Tibial nerve (tissue), 4 donors: ENCODE data around the gene HAO2. TPM values are rescaled to one million over a fixed set of nuclear protein-coding genes. Genes with fewer than 3 reads are reported as not detected.
"Not testable (repeated sequence)": the region's sequence is repeated elsewhere in the genome, so short reads cannot be mapped to it uniquely, and the experiment has no call there.

Source experiments
- DNase-seq, 2 donors: peaks; one replicate each; pipeline ENCODE4 v3.0.0-alpha.2; 2019; ENCODE audit warnings: low spot score in 2 of 2
- H3K27ac ChIP-seq, 4 donors: fragments of 200-600 bp; sonication (generic) in 3 of 4; one replicate each; pipeline ENCODE4 v1.5.1; 2017 to 2019; ENCODE audit warnings: mild to moderate bottlenecking in 1 of 4
- H3K27me3 ChIP-seq, 2 donors: fragments of 200-600 bp; sonication (generic) in 1 of 2; one replicate each; pipeline versions ENCODE4 v1.5.1 to v1.6.0; 2017 to 2019
- H3K36me3 ChIP-seq, 3 donors: fragments of 200-600 bp; sonication (generic); one replicate each; pipeline ENCODE4 v1.5.1; 2018 to 2019
- H3K4me1 ChIP-seq, 4 donors: fragments of 200-600 bp; sonication (generic) in 3 of 4; one replicate each; pipeline ENCODE4 v1.5.1; 2017 to 2019
- H3K4me3 ChIP-seq, 4 donors: fragments of 200-600 bp; sonication (generic) in 3 of 4; one replicate each; pipeline ENCODE4 v1.5.1; 2017 to 2019; ENCODE audit warnings: mild to moderate bottlenecking in 1 of 4, moderate library complexity in 1 of 4
- H3K9me3 ChIP-seq, 4 donors: fragments of 200-600 bp; sonication (generic) in 3 of 4; one replicate each; pipeline ENCODE4 v1.5.1; 2017 to 2019
- EP300 ChIP-seq, 2 donors: sonication (generic); formaldehyde crosslinking; IDR thresholded peaks; one replicate each; pipeline ENCODE4 v1.6.1; 2017; ENCODE audit warnings: antibody characterized with exemption in 2 of 2, mild to moderate bottlenecking in 1 of 2
- POLR2A ChIP-seq, 2 donors: fragments of 450-650 bp; IDR thresholded peaks; one replicate each; pipeline ENCODE4 v1.6.1; 2017; ENCODE audit warnings: antibody characterized with exemption in 2 of 2, mild to moderate bottlenecking in 2 of 2, moderate library complexity in 2 of 2
- WGBS, 2 donors: methylation state at CpG; one replicate each; pipeline ENCODE4 v1.1.5; 2018; 5-methylcytosine and 5-hydroxymethylcytosine counted together
- total RNA-seq, 4 donors: library from RNA; depleted of rRNA; stranded (reverse); fragments of >200 nt; gene quantifications; one replicate each; pipeline ENCODE4 v1.1.0, GENCODE V29; 2016
- TF ChIP-seq, protein P1 (sequence below), 5 experiments: fragments of 200-600 bp in 3 of 5; fragments of 450-650 bp in 2 of 5; sonication (generic) in 3 of 5; IDR thresholded peaks; one replicate each; pipeline ENCODE4 v1.5.1; 2016 to 2019; ENCODE audit warnings: antibody characterized with exemption in 5 of 5, mild to moderate bottlenecking in 3 of 5, moderate library complexity in 2 of 5

Gene HAO2
- total RNA-seq, 4 donors from 2014 or later = not detected

GRCh38 chr1:119330466-119331189 is 38.0 kb upstream of the HAO2 start:
- Histone ChIP-seq H3K4me1 (peaks cover 0 to 30% (median 6%) of the 10 kb centered on the region in 4 donors), H3K36me3 (no peaks in the 10 kb centered on the region), H3K27me3 (no peaks in the 10 kb centered on the region), H3K4me3 (no peak overlapping the region), H3K9me3 (no peaks in the 10 kb centered on the region), H3K27ac (no peak overlapping the region)
- WGBS, 2 donors = 36 to 45% methylated on average over 6 of the region's 6 CpGs
- DNase-seq = no peak
- no peak for TF ChIP-seq POLR2A (IDR thresholded peaks at IDR 0.05)
- TF ChIP-seq, protein P1, sequence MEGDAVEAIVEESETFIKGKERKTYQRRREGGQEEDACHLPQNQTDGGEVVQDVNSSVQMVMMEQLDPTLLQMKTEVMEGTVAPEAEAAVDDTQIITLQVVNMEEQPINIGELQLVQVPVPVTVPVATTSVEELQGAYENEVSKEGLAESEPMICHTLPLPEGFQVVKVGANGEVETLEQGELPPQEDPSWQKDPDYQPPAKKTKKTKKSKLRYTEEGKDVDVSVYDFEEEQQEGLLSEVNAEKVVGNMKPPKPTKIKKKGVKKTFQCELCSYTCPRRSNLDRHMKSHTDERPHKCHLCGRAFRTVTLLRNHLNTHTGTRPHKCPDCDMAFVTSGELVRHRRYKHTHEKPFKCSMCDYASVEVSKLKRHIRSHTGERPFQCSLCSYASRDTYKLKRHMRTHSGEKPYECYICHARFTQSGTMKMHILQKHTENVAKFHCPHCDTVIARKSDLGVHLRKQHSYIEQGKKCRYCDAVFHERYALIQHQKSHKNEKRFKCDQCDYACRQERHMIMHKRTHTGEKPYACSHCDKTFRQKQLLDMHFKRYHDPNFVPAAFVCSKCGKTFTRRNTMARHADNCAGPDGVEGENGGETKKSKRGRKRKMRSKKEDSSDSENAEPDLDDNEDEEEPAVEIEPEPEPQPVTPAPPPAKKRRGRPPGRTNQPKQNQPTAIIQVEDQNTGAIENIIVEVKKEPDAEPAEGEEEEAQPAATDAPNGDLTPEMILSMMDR (IDR thresholded peaks at IDR 0.05) = no peak
- no peak for TF ChIP-seq EP300 (IDR thresholded peaks at IDR 0.05)

- DNase-seq = no peak
- Histone ChIP-seq H3K27ac (no peak overlapping the region), H3K4me3 (no peak overlapping the region), H3K4me1 (peaks cover 0 to 30% (median 6%) of the 10 kb centered on the region in 4 donors), H3K27me3 (no peaks in the 10 kb centered on the region), H3K9me3 (no peaks in the 10 kb centered on the region), H3K36me3 (no peaks in the 10 kb centered on the region)
- 75 to 78% methylated on average over 6 of the region's 6 CpGs for WGBS, 2 donors
- no peak for TF ChIP-seq POLR2A (IDR thresholded peaks at IDR 0.05)
- TF ChIP-seq, protein P1 (IDR thresholded peaks at IDR 0.05) = no peak
- TF ChIP-seq EP300 (IDR thresholded peaks at IDR 0.05) = no peak
Measured at GRCh38 chr1:119331190-119331515, 37.4 kb upstream of the HAO2 start.

DNA sequence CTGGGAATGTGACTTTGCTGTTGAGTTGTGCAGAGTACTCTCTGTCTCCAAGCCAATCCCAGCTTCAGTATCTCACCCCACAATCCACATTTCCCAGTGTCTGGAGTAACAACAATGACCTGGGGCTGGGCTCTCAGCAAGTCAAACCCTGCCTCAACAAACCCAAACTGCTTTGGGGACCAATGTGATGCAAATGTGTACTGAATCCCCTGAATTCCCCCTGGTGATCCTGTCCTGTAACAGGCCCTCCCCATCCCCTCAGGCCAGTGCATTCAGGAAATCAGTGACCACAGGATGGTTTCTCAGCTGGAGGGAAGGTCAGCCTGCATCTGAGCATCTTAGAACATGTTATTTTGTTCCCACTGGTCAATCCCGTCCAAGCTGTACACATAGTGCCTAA is 36.7 kb upstream of the HAO2 start:
- H3K4me1 ChIP-seq = peaks cover 0 to 27% (median 7%) of the 10 kb centered on the region in 4 donors
- H3K27me3 ChIP-seq = no peaks in the 10 kb centered on the region
- no peak overlapping the region for H3K4me3 ChIP-seq
- 87 to 94% methylated on average over 1 of the region's 1 CpG for WGBS, 2 donors
- no peaks in the 10 kb centered on the region for H3K9me3 ChIP-seq
- H3K27ac ChIP-seq = no peak overlapping the region
- TF ChIP-seq POLR2A (IDR thresholded peaks at IDR 0.05) (no peak), EP300 (IDR thresholded peaks at IDR 0.05) (no peak)
- TF ChIP-seq, protein P1 (IDR thresholded peaks at IDR 0.05) = no peak
- DNase-seq = no peak
- no peaks in the 10 kb centered on the region for H3K36me3 ChIP-seq

GRCh38 chr1:119332622-119333021 is 36.0 kb upstream of the HAO2 start:
- H3K36me3 ChIP-seq = no peaks in the 10 kb centered on the region
- TF ChIP-seq, protein P1 (IDR thresholded peaks at IDR 0.05) = no peak
- no peak overlapping the region for H3K27ac ChIP-seq
- no peaks in the 10 kb centered on the region for H3K27me3 ChIP-seq
- DNase-seq = no peak
- 80 to 86% methylated on average over 6 of the region's 6 CpGs for WGBS, 2 donors
- H3K4me3 ChIP-seq = no peak overlapping the region
- no peaks in the 10 kb centered on the region for H3K9me3 ChIP-seq
- peaks cover 0 to 20% (median 6%) of the 10 kb centered on the region in 4 donors for H3K4me1 ChIP-seq

GRCh38 chr1:119333163-119333896 is 35.3 kb upstream of the HAO2 start:
- DNase-seq = no peak
- WGBS, 2 donors = 91 to 93% methylated on average over 10 to 13 of the region's 23 CpGs
- Histone ChIP-seq H3K27me3 (no peaks in the 10 kb centered on the region), H3K4me1 (peaks cover 0 to 16% (median 2%) of the 10 kb centered on the region in 4 donors), H3K9me3 (no peaks in the 10 kb centered on the region), H3K4me3 (no peak overlapping the region), H3K36me3 (no peaks in the 10 kb centered on the region), H3K27ac (no peak overlapping the region)
- TF ChIP-seq, protein P1 (IDR thresholded peaks at IDR 0.05) = no peak
- TF ChIP-seq EP300 (IDR thresholded peaks at IDR 0.05) (no peak), POLR2A (IDR thresholded peaks at IDR 0.05) (no peak)

DNA sequence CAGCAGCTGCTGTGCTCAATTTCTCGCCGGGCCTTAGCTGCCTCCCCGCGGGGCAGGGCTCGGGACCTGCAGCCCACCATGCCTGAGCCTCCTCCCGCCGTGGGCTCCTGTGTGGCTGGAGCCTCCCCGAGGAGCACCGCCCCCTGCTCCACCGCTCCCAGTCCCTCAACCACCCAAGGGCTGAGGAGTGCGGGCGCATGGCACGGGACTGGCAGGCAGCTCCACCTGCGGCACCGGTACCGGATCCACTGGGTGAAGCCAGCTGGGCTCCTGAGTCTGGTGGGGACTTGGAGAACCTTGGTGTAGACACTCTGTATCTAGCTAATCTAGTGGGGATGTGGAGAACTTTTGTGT is 34.7 kb upstream of the HAO2 start:
- not testable (repeated sequence) for DNase-seq, H3K27ac ChIP-seq, H3K27me3 ChIP-seq, H3K36me3 ChIP-seq, H3K9me3 ChIP-seq, H3K4me3 ChIP-seq
- WGBS, 2 donors = 94 to 98% methylated on average over 11 to 14 of the region's 16 CpGs
- peaks cover 0 to 16% (median 2%) of the 10 kb centered on the region in 4 donors for H3K4me1 ChIP-seq
